ENCODE data around the gene CXXC1. TPM values are rescaled to one million over a fixed set of nuclear protein-coding genes. Genes with fewer than 3 reads are reported as not detected.

The CXXC1 gene
- total RNA-seq, 1 donor from 2014 or later = 78.6 TPM

DNA sequence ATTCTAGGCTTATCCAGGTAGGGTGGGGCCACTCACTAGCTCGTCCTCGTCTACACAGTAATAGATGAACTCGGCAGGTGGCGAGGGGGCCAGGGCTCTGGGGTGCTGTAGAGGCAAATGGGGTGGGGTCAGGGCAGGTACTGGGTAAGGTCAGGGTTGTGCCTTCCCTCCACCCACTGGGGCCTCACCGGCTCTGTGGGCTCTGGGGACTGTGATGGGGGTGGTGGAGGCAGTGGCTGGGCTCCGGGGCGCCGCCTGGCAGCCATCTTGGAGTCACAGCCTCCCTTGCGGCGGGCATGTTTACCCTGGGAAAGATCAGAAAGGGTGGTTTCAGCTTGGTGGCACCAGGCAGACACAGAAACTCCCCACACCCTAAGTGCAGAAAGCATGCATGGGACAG is 12.6 kb downstream of the CXXC1 start:
- H3K4me1 ChIP-seq = peaks cover 14% of the 10 kb centered on the region
- H3K27me3 ChIP-seq = no peaks in the 10 kb centered on the region
- intact Hi-C loops (cut with DNase I) = no loop called here
- TF ChIP-seq, protein P1, sequence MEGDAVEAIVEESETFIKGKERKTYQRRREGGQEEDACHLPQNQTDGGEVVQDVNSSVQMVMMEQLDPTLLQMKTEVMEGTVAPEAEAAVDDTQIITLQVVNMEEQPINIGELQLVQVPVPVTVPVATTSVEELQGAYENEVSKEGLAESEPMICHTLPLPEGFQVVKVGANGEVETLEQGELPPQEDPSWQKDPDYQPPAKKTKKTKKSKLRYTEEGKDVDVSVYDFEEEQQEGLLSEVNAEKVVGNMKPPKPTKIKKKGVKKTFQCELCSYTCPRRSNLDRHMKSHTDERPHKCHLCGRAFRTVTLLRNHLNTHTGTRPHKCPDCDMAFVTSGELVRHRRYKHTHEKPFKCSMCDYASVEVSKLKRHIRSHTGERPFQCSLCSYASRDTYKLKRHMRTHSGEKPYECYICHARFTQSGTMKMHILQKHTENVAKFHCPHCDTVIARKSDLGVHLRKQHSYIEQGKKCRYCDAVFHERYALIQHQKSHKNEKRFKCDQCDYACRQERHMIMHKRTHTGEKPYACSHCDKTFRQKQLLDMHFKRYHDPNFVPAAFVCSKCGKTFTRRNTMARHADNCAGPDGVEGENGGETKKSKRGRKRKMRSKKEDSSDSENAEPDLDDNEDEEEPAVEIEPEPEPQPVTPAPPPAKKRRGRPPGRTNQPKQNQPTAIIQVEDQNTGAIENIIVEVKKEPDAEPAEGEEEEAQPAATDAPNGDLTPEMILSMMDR (IDR thresholded peaks at IDR 0.05) = no peak
- TF ChIP-seq POLR2A (IDR thresholded peaks at IDR 0.05) (no peak), POLR2AphosphoS5 (IDR thresholded peaks at IDR 0.05; ENCODE audit: insufficient read depth in 1 of 2, low read depth in 1 of 2) (no peak)
- peaks cover 2 to 57% of the 10 kb centered on the region in 2 donors for H3K36me3 ChIP-seq
- no peak overlapping the region for H3K27ac ChIP-seq
- no peaks in the 10 kb centered on the region for H3K9me3 ChIP-seq
- H3K4me3 ChIP-seq = no peak overlapping the region
- DNase-seq (ENCODE audit: extremely low spot score in 2 of 2) = no peak

DNA sequence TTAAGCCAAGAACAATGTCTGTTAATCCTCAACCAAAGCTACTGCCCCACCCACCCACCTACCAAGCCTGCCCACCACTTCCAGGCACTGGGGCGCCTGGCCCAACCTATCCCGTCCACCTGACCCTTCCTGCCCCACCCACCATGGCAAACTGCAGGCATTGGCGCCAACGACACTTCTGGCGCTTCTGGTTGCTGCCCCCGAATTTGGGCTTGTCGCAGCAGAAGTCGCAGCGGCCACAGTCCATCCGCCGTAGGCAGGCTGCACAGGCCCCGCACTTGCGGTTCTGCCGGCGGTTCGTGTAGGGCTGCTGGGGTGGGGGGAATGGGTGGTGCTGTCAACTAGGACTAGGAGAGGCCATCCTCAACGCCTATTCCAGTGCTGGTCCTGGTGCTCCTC is 13.4 kb downstream of the CXXC1 start:
- intact Hi-C loops (cut with DNase I) = no loop called here
- H3K4me3 ChIP-seq = no peak overlapping the region
- H3K27me3 ChIP-seq = no peaks in the 10 kb centered on the region
- no peak for TF ChIP-seq POLR2A (IDR thresholded peaks at IDR 0.05)
- TF ChIP-seq, protein P1 (IDR thresholded peaks at IDR 0.05) = no peak
- no peak for TF ChIP-seq POLR2AphosphoS5 (IDR thresholded peaks at IDR 0.05; ENCODE audit: insufficient read depth in 1 of 2, low read depth in 1 of 2)
- no peaks in the 10 kb centered on the region for H3K9me3 ChIP-seq
- H3K36me3 ChIP-seq = peaks cover 2 to 62% of the 10 kb centered on the region in 2 donors
- DNase-seq (ENCODE audit: extremely low spot score in 2 of 2) = no peak
- H3K4me1 ChIP-seq = peaks cover 5% of the 10 kb centered on the region
- no peak overlapping the region for H3K27ac ChIP-seq

DNA sequence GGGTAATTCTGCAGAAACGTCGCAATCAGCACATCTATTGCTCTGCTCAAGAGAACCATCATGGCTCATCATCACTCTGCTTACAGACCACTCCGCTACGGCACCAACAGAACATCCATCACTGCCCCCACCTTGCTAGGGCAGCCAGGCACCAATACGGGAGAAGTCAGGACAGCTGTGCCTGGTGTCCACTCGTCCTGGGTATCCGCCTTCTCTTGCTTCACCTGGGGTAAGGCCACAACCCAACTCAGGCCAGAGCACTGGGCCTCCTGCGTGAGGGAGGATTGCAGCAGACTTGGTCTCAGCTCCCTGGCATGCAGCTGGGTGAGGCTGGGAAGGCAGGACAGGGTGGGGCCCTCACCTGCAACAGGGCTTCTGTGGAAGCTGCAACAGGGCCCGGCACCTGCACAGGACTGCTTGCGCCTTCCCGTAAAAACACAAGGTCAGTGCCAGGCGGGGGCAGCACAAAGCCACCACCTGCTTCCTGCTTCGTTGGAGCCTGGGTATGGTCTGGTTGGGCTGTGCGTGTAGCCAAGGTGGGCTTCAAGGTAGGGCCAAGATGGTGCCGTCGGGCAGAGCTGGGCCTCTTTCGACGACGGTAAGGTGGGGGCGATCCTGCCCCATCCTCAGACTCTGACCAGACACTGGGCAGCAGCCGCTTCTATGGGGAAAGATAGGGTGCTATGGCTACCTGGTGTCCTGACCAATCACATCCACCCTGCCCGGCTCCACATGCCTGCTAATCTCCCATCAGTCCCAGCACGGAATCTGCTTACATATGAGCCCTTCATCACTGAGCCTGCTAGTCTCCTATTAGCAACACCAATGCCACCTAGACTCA is 14.1 kb downstream of the CXXC1 start:
- Histone ChIP-seq H3K27ac (no peak overlapping the region), H3K4me1 (no peaks in the 10 kb centered on the region), H3K4me3 (no peak overlapping the region), H3K27me3 (no peaks in the 10 kb centered on the region), H3K9me3 (no peaks in the 10 kb centered on the region), H3K36me3 (peaks cover 2 to 64% of the 10 kb centered on the region in 2 donors)
- DNase-seq (ENCODE audit: extremely low spot score in 2 of 2) = no peak
- TF ChIP-seq POLR2AphosphoS5 (IDR thresholded peaks at IDR 0.05; ENCODE audit: insufficient read depth in 1 of 2, low read depth in 1 of 2) (no peak), POLR2A (IDR thresholded peaks at IDR 0.05) (no peak)
- TF ChIP-seq, protein P1 (IDR thresholded peaks at IDR 0.05) = no peak
- intact Hi-C loops (cut with DNase I) = no loop called here

DNA sequence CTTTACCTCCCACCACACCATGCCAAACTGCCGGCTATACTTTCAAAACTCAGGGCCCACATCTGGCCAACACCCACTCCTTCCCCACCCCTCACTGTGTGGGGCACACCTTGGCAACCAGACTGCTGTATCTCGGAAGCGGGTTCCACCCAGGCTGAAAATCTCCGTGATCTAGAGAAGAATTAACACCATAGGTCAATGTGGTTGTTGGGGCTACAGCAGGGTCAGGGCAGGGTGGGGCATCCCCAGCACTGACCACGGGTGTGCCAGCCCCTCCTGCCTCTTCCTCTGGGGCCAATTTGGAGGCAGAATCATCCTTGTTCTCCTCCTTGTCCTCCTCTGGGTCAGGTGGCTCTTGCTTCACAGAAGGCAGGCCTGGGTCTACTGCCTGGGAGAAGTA is 14.9 kb downstream of the CXXC1 start:
- Histone ChIP-seq H3K9me3 (no peaks in the 10 kb centered on the region), H3K36me3 (peaks cover 2 to 64% of the 10 kb centered on the region in 2 donors), H3K4me1 (no peaks in the 10 kb centered on the region), H3K27me3 (no peaks in the 10 kb centered on the region), H3K4me3 (no peak overlapping the region), H3K27ac (no peak overlapping the region)
- TF ChIP-seq POLR2A (IDR thresholded peaks at IDR 0.05) = no peak
- no peak for TF ChIP-seq POLR2AphosphoS5 (IDR thresholded peaks at IDR 0.05; ENCODE audit: insufficient read depth in 1 of 2, low read depth in 1 of 2)
- TF ChIP-seq, protein P1 (IDR thresholded peaks at IDR 0.05) = no peak
- no peak for DNase-seq (ENCODE audit: extremely low spot score in 2 of 2)
- intact Hi-C loops (cut with DNase I) = no loop called here

Measured in vagina (tissue), 2 donors.